Right renal pelvis (tissue), 4 donors: ENCODE data around the gene MFSD2A. TPM values are rescaled to one million over a fixed set of nuclear protein-coding genes. Genes with fewer than 3 reads are reported as not detected.
"Not testable (repeated sequence)": the region's sequence is repeated elsewhere in the genome, so short reads cannot be mapped to it uniquely, and the experiment has no call there.

Experiments
- DNase-seq, 4 donors: peaks; one replicate each; pipeline ENCODE4 v3.0.0-alpha.2; 2013; ENCODE audit warnings: low read depth in 4 of 4, low spot score in 3 of 4, missing footprints in 1 of 4
- polyA plus RNA-seq, 4 donors: library from polyadenylated mRNA; unstranded; fragments of 120-200 nt; gene quantifications; one replicate each; pipeline ENCODE4 v1.2.1, GENCODE V29; 2013; ENCODE audit not compliant: insufficient read length in 4 of 4

The MFSD2A gene
- polyA plus RNA-seq, 4 donors, result 2.2 to 3.2 (median 2.8) TPM

DNA sequence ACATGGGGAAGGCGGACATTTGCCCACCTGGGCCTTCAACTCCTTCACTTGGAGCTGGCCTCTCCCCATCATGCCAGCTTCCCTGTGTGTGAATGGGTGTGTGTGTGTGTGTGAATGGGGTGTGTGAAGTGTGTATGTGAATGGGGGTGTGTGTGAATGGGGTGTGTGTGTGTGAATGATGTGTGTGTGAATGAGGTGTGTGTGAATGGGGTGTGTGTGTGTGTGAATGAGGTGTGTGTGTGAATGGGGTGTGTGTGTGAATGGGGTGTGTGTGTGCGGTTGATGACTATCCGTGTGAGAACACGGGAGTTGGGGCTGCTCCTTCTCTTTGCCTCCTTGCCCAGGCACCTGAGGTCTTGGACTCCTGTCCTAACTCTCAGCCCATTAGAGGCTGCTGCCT lies 9.6 kb downstream of the MFSD2A start:
- no peak for DNase-seq

DNA sequence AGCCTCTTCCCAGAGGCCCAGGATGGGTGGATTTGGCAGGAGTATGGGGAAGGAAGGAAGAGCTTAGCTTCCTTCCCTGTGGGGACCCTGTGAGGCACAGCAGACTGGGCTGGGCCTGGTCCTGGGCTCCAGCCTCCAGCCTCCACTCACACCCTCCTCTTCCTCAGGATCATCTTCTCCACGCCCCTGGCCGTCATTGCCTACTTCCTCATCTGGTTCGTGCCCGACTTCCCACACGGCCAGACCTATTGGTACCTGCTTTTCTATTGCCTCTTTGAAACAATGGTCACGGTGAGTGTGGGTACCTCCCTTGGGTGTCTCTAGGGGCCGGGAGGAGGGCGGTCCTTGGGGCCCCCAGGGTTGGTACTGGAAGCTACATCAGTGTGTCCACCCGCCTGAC lies 10.1 kb downstream of the MFSD2A start:
- DNase-seq, result no peak

DNA sequence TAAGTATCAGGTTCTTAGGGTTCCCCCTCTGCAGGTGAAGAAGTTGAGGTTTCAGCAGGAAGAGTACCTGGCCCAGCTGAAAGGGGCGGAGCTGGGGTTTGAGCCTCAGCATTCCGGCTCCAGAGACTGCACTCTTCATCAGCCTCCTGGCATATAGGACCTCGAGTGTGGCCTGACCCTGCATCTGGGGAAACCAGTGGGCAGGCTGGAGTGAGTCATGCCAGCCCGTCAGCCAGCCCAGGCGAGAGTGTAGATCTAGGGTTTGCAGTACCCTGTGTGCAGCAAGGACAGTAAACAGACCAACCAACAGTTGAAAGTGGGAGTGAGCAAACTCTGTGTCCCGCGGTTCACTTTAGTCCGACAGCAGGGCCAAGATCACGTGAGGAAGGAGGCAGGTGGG lies 14.1 kb downstream of the MFSD2A start:
- no peak for DNase-seq

DNA sequence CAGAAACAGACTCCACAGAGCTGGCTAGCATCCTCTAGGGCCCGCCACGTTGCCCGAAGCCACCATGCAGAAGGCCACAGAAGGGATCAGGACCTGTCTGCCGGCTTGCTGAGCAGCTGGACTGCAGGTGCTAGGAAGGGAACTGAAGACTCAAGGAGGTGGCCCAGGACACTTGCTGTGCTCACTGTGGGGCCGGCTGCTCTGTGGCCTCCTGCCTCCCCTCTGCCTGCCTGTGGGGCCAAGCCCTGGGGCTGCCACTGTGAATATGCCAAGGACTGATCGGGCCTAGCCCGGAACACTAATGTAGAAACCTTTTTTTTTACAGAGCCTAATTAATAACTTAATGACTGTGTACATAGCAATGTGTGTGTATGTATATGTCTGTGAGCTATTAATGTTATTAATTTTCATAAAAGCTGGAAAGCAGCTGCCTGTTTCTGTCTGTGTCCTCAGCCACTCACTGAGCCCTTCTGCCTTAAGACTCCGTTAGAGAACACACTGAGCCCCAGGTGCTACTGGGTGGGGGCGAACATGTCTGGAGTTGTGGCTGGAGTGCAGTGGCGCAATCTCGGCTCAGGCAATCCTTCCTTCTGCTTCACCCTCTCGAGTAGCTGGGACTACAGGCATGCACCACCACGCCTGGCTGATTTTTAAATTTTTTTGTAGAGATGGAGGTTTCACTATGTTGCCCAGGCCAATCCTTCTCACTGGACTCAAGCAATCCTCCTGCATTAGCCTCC lies 14.8 kb downstream of the MFSD2A start:
- no peak for DNase-seq

DNA sequence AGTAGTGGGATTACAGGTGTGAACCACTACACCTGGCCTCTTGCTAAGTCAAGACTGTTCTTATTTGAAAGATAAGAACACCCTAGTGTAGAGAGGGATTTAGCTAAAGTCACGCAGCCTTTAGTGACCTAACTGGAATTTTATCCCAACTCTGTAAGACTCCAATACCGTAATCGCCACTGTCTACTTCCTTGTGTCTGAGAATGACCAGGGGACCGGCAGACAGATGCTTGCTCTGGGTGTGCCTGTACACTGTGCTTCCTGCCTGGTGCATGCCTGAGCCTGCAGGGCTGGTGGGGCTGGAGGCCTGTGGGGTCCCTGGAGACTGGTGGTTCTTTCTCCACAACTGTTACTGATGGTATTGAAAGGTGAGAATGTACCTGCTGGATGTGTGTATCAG lies 15.3 kb downstream of the MFSD2A start:
- DNase-seq, result no peak

DNA sequence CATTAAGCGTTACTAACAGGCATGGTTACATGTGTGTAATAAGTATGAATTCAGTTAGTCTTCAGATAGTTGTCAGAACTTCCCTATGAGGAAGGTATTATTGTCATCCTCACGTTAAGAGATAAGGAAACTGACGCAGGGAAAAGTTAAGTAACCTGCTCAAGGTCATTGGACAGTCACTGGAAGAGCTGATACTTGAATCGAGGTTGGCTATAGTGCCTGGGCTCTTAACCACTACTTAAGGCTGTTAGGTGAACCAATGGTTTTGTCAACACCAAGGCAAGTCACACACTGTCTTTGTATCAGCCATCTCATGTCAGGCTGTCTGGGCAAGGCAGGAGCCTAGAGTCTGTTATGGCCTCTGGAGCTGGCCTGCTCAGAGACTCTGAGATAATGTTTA lies 16.2 kb downstream of the MFSD2A start:
- DNase-seq, result no peak

DNA sequence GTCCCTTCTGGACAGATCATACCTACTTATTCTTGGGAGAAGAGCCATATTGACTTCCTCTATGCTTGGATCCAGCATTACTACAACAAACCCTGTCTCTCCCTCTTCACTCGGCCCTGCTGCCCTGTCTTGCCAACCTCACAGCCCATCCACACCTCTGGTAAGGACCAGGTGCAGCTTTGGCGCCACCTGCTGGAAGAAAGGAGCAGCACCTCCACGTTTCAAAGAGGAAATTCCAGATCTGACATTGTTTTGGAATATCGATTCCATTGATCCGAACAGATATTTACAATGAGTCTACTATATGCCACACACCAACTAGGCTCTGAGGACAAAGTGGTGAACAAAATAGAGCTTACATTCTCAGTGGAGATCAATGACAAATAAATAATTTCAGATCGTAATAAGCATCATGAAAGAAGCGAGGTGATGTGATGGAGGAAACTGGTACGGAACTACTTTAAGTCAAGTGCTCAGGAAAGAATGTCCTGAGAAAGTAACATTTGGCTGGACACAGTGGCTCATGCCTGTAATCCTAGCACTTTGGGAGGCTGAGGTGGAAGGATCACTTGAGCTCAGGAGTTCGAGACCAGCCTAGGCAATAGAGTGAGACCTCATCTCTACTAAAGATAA lies 18.7 kb downstream of the MFSD2A start:
- peak in 2 of 4 donors; percentile 53 to 59 for DNase-seq

DNA sequence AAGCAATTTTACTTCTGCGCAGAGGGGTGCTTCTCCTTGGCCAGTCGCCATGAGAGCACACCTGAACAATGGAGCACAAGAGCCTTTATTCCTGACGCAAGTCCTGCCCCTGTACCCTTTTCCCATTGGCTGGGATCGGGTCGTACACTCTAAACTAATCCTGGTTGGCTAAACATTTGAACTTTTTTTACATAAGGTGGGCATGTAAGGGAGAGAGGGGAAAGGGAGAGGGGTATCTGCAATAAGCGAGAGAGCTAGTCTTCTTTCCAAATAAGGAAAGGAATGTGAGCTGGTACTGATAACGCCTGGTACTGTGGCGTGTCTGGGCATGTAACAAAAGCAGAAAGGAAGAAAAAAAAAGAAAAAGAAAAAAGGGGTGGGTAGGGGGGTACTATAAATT lies 21.8 kb downstream of the MFSD2A start:
- no peak for DNase-seq

DNA sequence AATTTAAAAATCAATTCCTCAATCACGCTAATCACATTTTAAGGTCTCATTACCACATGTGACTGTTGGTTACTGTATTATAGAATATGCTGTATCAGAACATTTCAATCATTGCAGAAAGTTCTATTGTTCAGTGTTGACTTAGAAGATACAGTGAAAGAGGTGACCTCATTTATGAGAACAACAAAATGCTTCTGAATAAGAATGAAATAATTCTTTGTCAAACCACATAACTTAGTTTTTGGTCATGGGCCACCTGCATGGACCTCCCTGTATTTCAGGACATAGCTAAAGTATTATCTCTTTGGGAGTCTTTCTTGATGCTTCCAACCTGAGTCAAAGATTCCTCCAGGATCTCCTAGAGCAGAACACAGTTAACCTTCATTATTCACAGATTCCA lies 22.3 kb downstream of the MFSD2A start:
- DNase-seq, result no peak

DNA sequence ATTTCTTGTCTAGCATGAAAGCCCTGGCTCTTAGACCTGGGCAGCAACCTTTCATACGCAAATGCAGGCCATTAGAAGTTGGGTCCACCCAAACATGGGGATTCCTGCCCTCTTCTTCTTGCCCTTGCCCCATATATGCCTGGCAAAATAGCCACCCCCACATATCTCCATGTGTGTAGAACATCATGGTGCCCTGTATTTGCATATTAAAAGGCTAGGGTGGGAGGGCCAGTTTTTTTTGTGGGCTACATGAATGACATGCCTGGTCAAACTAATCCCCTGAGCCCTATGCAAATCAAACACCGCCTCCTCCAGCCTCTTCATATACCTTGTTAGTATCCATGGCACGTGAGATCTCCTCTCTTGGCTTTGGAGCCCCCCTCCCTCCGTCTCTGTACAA lies 24.7 kb downstream of the MFSD2A start:
- no peak for DNase-seq

DNA sequence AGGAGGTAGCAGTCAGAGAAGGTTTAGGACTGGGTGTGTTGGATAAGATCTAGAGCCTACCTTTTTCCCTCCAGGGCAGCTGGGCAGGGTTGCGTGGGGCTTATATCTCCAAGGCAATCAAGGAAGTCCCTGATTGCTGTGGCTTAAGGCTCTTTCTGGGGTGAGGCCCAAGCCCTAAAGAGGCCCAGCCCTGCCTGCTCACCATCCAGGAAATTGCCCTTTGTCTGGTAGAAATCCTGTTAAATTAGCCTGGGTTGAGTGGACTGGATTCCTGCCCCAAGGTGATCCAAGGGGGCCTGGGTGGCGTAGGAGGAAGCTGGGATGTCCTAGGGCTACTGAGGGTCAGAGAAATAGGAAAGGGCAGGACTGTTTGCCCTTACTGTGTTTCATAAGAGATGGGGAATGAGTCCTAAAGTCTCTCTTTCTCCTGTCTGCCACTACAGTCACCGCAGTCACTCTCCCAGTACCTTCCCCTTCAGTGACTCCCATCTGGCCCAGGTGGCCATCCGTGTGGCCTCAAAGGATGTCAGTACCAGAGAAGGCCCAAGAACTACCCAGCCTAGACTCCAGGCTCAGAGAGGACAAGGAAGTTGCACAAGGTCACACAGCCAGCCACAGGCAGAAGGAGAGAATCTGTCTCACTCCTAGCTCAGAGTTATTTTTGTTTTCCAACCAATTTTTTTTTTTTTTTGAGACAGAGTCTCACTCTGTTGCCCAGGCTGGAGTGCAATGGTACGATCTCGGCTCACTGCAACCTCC lies 25.8 kb downstream of the MFSD2A start:
- no peak for DNase-seq

DNA sequence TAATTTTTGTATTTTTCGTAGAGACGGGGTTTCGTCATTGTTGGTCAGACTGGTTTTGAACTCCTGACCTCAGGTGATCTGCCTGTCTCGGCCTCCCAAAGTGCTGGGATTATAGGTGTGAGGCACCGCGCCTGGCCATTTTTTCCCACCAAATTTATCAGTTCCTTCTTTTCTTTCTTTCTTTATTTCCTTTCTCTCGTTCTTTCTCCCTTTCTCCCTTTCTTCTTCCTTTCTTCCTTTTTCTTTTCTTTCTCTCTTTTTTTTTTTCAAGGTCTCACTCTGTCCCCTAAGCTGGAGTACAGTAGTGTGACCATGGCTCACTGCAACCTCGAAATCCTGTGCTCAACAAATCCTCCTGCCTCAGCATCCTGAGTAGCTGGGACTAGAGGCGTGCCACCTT lies 26.4 kb downstream of the MFSD2A start:
- DNase-seq, result no peak

DNA sequence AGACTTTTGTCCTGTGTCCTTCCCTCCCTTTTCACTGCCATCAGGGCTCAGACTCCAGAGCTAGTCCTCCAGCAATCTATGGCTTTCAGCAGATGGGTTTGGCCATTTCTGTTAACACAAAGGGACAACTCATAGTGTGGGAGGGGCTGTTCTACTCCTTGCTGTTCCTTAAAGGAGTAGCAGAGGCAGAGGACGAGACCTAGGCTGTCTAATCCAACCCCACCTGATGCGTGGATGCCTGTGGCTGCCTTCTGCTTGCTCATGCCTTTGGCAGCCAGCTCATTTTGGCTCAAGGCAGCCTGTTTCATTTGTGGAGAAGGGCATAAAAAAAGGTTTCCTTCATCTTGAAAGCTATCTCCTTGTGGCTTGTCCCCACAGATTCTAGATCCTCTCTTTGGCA lies 27.0 kb downstream of the MFSD2A start:
- DNase-seq, result no peak

DNA sequence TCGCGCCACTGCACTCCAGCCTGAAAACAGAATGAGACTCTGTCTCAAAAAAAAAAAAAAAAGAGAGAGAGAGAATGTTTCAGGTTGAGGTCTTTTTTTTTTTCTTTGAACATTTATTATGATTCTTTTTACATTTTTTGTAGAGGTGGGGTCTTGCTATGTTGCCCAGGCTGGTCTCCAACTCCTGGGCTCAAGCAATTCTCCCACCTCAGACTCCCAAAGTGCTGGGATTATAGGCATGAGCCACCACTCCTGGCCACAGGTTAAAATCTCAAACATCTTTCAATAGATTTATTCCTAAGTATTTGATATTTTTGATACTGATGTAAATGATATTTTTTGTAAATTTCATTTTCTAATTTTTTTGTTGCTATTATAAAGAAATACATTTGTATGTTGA lies 29.5 kb downstream of the MFSD2A start:
- DNase-seq, result not testable (repeated sequence)

DNA sequence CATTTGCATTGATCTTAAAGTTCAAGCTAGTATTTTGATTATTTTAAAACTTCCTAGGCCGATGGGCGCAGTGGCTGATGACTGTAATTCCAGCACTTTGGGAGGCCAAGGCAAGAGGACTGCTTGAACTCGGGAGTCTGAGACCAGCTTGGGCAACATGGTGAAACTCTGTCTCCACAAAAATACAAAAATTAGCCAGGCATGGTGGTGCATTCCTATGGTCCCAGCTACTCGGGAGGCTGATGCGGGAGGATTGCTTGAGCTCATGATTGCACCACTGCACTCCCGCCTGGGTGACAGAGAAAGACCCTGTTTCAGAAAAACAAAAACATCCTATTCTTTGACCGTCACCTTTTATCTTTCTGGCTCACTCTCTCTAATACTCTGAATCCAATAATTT lies 30.0 kb downstream of the MFSD2A start:
- DNase-seq, result no peak

DNA sequence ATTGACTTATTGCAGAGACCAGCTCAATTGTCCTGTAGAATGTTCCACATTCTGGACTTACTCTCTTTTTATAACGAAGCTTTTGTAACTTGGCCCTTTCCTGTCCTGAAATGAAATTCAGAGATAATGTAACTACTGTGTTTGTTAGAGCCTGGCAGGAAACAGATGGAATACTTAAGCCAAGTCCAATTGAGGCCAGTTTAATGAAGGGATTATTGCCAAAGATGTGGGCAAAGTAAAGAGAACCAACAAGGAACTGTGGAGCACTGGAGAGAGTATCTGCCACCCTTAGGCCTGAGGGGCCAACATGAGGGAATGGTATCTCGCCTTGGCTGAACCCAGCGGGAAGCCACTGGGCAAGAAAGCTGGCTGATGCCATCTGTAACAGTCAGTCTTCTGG lies 32.9 kb downstream of the MFSD2A start:
- no peak for DNase-seq

DNA sequence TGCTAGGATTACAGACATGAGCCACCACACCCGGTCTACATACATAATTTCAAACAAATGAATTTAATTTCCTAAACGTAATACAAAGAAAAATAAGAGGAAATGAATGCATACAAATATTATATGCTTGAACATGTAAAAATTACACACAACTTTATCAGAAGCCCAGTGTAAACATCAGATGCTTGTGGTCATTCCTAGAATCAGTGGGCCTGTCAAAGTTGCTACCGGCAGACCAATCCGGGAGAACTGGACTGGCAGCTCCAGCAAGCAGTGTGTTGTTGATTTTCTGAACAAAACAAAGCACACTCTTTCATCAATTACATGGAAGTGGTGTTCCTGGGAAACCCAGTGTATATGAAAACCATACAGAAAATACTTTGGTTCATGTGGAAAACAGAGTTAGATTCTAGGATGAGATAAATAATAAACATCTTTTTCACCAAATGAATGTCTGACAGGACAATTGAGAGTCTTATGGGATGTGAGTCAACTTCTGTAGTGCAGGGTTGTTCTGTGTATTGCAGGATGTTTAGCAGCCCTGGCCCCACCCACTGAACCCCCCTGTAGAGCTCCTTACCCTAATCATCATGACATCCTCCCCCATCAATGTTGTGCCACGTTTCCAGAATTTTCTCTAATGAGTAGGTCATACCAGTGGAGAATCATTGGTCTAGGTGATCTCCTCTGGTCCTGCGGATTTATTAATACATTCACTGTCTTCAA lies 33.8 kb downstream of the MFSD2A start:
- DNase-seq, result no peak

DNA sequence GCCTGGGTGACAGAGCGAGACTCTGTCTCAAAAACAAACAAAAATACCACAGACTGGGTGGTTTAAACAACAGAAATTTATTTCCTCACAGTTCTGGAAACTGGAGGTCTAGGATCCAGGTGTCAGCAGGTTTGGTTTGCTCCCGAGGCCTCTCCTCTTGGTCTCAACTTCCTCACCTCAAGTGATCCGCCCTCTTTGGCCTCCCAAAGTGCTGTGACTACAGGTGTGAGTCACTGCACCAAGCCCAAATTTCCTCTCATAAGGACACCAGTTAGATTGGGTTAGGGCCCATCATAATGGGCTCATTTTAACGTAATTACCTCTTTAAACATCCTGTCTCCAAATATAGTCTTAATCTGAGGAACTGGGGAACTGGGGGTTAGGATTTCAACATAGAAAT lies 35.5 kb downstream of the MFSD2A start:
- no peak for DNase-seq

DNA sequence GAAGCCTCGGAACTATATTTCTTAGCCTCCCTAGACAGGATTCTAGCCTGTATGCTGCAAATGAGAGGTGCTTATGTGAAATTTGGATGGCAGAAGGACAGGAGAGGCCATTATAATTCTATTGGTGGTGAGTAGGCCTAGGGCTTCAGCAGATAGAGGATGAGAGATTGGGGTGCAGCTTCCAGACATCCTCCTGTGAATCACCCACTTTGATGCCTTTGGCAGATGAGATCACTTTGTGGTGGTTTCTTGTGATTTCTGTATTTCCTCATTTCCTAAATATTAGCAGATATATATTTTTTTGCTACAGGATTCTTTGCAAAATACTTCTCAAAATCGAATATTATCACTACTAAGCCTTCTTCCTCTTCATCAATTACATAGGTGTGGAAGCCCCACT lies 37.3 kb downstream of the MFSD2A start:
- no peak for DNase-seq

DNA sequence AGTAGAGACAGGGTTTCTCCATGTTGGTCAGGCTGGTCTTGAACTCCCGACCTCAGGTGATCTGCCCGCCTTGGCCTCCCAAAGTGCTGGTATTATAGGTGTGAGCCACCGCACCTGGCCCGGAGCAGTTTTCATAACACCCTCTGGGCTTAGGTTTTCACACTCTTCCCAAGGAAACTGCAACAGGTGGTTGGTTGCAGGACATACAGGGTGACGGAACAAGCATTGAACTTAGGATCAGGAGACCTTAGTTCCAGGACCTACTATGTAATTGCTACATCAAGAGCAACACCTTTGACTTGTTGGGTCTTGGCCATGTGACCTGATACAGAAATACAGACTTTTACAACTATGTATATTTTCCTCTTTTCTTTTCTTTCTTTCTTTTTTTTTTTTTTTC lies 37.9 kb downstream of the MFSD2A start:
- DNase-seq, result no peak

DNA sequence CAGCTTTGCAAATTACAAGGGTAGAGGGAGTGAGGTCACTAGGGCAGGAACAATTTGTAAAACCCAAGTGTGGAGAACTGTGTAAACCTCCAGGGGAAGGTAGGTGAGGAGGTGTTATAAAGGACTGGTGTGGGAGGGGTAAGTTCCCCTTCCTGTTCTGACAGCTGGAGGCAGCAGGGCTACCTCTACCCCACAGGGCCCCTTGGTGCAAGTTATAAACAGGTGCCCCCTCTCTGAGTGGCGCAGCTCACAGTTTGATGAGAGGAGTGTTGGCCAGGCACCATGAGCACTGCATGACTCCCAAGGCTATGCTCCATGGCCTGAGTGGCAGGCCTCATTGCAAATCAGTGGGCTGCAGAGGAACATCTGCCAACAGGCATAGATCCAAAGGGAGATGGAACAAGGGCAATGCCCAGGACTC lies 41.0 kb downstream of the MFSD2A start:
- DNase-seq, result no peak
